CD4-positive, alpha-beta memory T cell (primary cell): ENCODE data around the gene HPS3. TPM values are rescaled to one million over a fixed set of nuclear protein-coding genes. Genes with fewer than 3 reads are reported as not detected.
"Not testable (repeated sequence)": the region's sequence is repeated elsewhere in the genome, so short reads cannot be mapped to it uniquely, and the experiment has no call there.

ENCODE experiments used
- CTCF ChIA-PET: fragments of 350-600 bp; sonication (Branson Sonifier 250); formaldehyde crosslinking; loops from one replicate; lab custom pipeline; 2021; ENCODE audit warnings: inconsistent platforms; ENCODE audit not compliant: partially characterized antibody; lab: Charles Lee
- POLR2A ChIA-PET: fragments of 350-600 bp; sonication (Branson Sonifier 250); formaldehyde crosslinking; loops from one replicate; lab custom pipeline; 2021; ENCODE audit not compliant: partially characterized antibody; lab: Charles Lee
- DNase-seq, 5 donors: peaks; one replicate each; pipeline versions ENCODE4 v3.0.0 to v3.0.0-alpha.2; 2020 to 2022; ENCODE audit warnings: mixed read lengths in 1 of 5
- H3K27ac ChIP-seq: one replicate; pipeline ENCODE4 v1.7.0; 2013; ENCODE audit warnings: low read depth, low read length
- H3K27me3 ChIP-seq: 2 replicates; pipeline ENCODE4 v1.7.0; 2013; ENCODE audit warnings: mild to moderate bottlenecking, low read length, moderate library complexity; ENCODE audit not compliant: insufficient read depth
- H3K36me3 ChIP-seq: 2 replicates; pipeline ENCODE4 v1.7.0; 2013; ENCODE audit warnings: mild to moderate bottlenecking, low read length, moderate library complexity; ENCODE audit not compliant: insufficient read depth
- H3K4me1 ChIP-seq: 2 replicates; pipeline ENCODE4 v1.7.0; 2013; ENCODE audit warnings: mild to moderate bottlenecking, low read length, moderate library complexity; ENCODE audit not compliant: insufficient read depth
- H3K4me3 ChIP-seq, 2 donors: one replicate each; pipeline ENCODE4 v1.7.0; 2013; ENCODE audit warnings: low read length in 2 of 2, mild to moderate bottlenecking in 1 of 2
- H3K9me3 ChIP-seq, 2 donors: one replicate each; pipeline ENCODE4 v1.7.0; 2013; ENCODE audit warnings: low read length in 2 of 2, control low read depth in 1 of 2; ENCODE audit not compliant: control insufficient read depth in 1 of 2
- H3K27ac Mint-ChIP-seq, 7 donors: one replicate each; pipeline ENCODE4 v1.8.0; 2020 to 2021; ENCODE audit warnings: mixed read lengths in 7 of 7, mild to moderate bottlenecking in 6 of 7, inconsistent platforms in 3 of 7, moderate library complexity in 3 of 7
- H3K27me3 Mint-ChIP-seq, 2 donors: one replicate each; pipeline ENCODE4 v1.8.0; 2020 to 2021; ENCODE audit warnings: mixed read lengths in 2 of 2
- H3K36me3 Mint-ChIP-seq, 2 donors: one replicate each; pipeline ENCODE4 v1.8.0; 2020 to 2021; ENCODE audit warnings: mixed read lengths in 2 of 2, inconsistent platforms in 1 of 2, mild to moderate bottlenecking in 1 of 2
- H3K4me1 Mint-ChIP-seq, 4 donors: one replicate each; pipeline ENCODE4 v1.8.0; 2020 to 2021; ENCODE audit warnings: mixed read lengths in 4 of 4, mild to moderate bottlenecking in 1 of 4
- H3K4me3 Mint-ChIP-seq, 8 donors: one replicate each; pipeline ENCODE4 v1.8.0; 2020 to 2021; ENCODE audit warnings: mixed read lengths in 8 of 8, mild to moderate bottlenecking in 7 of 8, moderate library complexity in 6 of 8, inconsistent platforms in 3 of 8
- H3K9me3 Mint-ChIP-seq, 8 donors: one replicate each; pipeline ENCODE4 v1.8.0; 2020 to 2021; ENCODE audit warnings: mixed read lengths in 8 of 8, mild to moderate bottlenecking in 5 of 8, inconsistent platforms in 3 of 8, moderate library complexity in 1 of 8
- intact Hi-C: fragments of 100-400 bp; cut with micrococcal nuclease; formaldehyde crosslinking; loops from one replicate; pipeline ENCODE4 v1.15.1; 2023
- polyA plus RNA-seq, 2 donors: library from polyadenylated mRNA; unstranded; fragments of 300-500 nt; fragmentation: Illumina TruSeq; gene quantifications; one replicate each; pipeline ENCODE4 v1.2.3, GENCODE V29; 2021
- total RNA-seq, 2 experiments: library from RNA; stranded (reverse); gene quantifications; one replicate each; pipeline ENCODE4 v1.2.3, GENCODE V29; 2021

HPS3 gene
- total and polyA plus RNA-seq, 4 experiments from 2014 or later, result 29.5 to 45.1 (median 32.7) TPM

DNA sequence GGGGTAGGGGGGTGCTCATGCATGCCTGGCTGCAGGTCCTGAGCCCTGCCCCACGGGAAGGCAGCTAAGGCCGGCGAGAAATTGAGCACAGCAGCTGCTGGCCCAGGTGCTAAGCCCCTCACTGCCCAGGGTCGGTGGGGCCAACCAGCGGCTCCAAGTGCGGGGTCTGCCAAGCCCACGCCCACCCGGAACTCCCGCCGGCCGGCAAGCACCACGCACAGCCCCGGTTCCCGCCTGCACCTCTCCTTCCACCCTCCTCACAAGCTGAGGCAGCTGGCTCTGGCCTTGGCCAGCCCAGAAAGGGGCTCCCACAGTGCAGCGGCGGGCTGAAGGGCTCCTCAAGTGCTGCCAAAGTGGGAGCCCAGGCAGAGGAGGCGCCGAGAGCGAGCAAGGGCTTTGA is 31.5 kb upstream of the HPS3 start:
- H3K4me3 ChIP-seq, H3K27ac ChIP-seq, H3K4me1 Mint-ChIP-seq, intact Hi-C loops, H3K4me1 ChIP-seq, H3K27ac Mint-ChIP-seq, H3K9me3 Mint-ChIP-seq, H3K9me3 ChIP-seq, H3K4me3 Mint-ChIP-seq, H3K27me3 ChIP-seq, DNase-seq, H3K27me3 Mint-ChIP-seq, H3K36me3 ChIP-seq, H3K36me3 Mint-ChIP-seq, POLR2A ChIA-PET, CTCF ChIA-PET: not testable (repeated sequence)

DNA sequence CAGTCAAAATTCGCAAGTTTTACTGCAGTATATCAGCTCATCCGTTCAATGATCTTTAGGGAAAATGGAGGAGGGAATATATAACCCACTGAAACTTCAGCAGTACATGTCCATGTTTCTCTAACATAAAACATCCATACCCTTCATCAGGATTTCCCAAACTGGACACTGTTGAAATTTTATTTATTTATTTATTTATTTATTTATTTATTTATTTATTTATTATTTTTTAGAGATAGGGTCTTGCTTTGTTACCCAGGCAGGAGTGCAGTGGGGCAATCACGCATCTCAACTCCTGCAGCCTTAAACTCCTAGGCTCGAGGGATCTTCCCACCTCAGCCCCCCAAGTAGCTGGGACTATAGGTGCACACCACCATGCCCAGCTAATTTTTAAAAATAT is 28.3 kb upstream of the HPS3 start:
- H3K27me3 Mint-ChIP-seq, result peaks cover 3 to 7% of the 10 kb centered on the region in 2 donors
- Histone ChIP-seq H3K27me3 (no peaks in the 10 kb centered on the region), H3K27ac (no peak overlapping the region), H3K36me3 (no peaks in the 10 kb centered on the region), H3K4me1 (no peaks in the 10 kb centered on the region), H3K9me3 (no peaks in the 10 kb centered on the region), H3K4me3 (no peak overlapping the region)
- ChIA-PET POLR2A (no interaction called here), CTCF (interaction anchor here (1.4 kb wide), 1 partner anchor 174 kb away, joined by 3 read pairs; no protein-coding TSS in a partner anchor)
- H3K4me3 Mint-ChIP-seq, result no peak overlapping the region
- no peaks in the 10 kb centered on the region for H3K4me1 Mint-ChIP-seq
- H3K36me3 Mint-ChIP-seq, result no peaks in the 10 kb centered on the region
- intact Hi-C loops, result no loop called here
- H3K9me3 Mint-ChIP-seq, result peaks cover 0 to 9% (median 2%) of the 10 kb centered on the region in 8 donors
- no peak for DNase-seq
- H3K27ac Mint-ChIP-seq, result no peak overlapping the region

DNA sequence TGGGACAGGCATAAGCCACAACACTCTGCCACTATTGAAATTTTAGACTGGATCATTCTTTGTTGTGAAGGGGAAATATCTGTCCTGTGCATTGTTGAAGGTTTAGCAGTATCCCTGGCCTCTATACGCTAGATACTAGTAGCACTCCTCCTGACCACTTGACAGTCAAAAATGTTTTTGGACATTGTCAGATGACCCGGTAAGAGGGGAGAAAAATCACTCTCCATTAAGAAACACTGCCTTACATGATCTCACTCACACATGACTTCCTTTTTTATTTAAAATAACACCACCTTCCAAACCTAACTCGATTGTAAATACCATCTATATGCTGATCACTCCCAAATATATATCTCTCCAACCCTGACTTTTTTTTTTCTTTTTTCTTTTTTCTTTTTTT is 27.8 kb upstream of the HPS3 start:
- CTCF ChIA-PET, result interaction anchor here (1.4 kb wide), 1 partner anchor 173 kb away, joined by 3 read pairs; no protein-coding TSS in a partner anchor
- no peaks in the 10 kb centered on the region for H3K36me3 Mint-ChIP-seq
- no peak overlapping the region for H3K4me3 Mint-ChIP-seq
- no peak for DNase-seq
- no peaks in the 10 kb centered on the region for H3K27me3 ChIP-seq
- intact Hi-C loops, result no loop called here
- no peaks in the 10 kb centered on the region for H3K9me3 ChIP-seq
- H3K27ac Mint-ChIP-seq, result no peak overlapping the region
- H3K4me1 ChIP-seq, result no peaks in the 10 kb centered on the region
- H3K27me3 Mint-ChIP-seq, result peaks cover 3 to 7% of the 10 kb centered on the region in 2 donors
- H3K4me1 Mint-ChIP-seq, result no peaks in the 10 kb centered on the region
- POLR2A ChIA-PET, result no interaction called here
- H3K4me3 ChIP-seq, result no peak overlapping the region
- H3K9me3 Mint-ChIP-seq, result peaks cover 0 to 14% (median 2%) of the 10 kb centered on the region in 8 donors
- no peak overlapping the region for H3K27ac ChIP-seq
- H3K36me3 ChIP-seq, result no peaks in the 10 kb centered on the region

DNA sequence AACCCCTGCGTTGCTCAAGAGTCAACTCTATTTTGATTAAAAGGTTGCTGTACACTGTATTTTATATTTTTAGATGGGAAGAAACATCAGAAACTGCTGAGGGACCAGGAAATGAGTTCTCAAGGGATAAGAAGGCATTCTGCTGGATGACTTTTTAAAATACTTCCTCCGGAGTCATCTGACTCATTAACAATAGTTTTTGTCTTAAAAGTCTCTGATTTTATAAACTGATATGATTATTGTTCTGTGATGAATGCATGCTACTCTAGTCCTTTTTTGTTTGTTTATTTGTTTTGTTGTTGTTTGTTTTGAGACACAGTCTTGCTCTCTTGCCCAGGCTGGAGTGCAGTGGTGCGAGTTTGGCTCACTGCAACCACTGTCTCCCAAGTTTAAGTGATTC is 25.0 kb upstream of the HPS3 start:
- H3K36me3 ChIP-seq, result no peaks in the 10 kb centered on the region
- no peaks in the 10 kb centered on the region for H3K36me3 Mint-ChIP-seq
- DNase-seq, result no peak
- H3K4me1 Mint-ChIP-seq, result no peaks in the 10 kb centered on the region
- no peak overlapping the region for H3K27ac Mint-ChIP-seq
- H3K27me3 ChIP-seq, result no peaks in the 10 kb centered on the region
- no peak overlapping the region for H3K4me3 ChIP-seq
- POLR2A ChIA-PET, result no interaction called here
- CTCF ChIA-PET, result no interaction called here
- no peaks in the 10 kb centered on the region for H3K4me1 ChIP-seq
- H3K27ac ChIP-seq, result no peak overlapping the region
- peaks cover 5% of the 10 kb centered on the region in 2 donors for H3K27me3 Mint-ChIP-seq
- H3K9me3 Mint-ChIP-seq, result peaks cover 0 to 15% (median 2%) of the 10 kb centered on the region in 8 donors
- no peak overlapping the region for H3K4me3 Mint-ChIP-seq
- H3K9me3 ChIP-seq, result no peaks in the 10 kb centered on the region
- intact Hi-C loops, result no loop called here

DNA sequence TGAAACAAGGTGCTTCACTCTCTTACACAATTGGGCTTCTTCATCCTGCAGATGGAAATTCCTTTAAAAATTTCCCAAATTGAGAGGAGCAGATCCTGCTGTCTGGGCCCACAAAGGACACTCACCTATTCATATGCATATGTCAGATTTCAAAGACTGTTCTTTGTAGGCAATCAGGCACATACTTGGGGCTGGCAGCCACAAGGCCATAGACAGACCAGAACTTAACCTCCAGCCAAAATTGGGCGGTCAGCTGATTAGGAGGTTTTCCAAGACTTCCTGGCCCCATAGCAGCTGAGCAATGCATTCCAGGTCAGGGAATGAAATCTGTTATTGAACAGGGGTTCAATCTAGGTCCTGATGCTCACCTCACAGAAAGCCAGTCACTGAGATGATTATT is 15.0 kb upstream of the HPS3 start:
- Mint-ChIP-seq H3K36me3 (no peaks in the 10 kb centered on the region), H3K9me3 (peaks cover 0 to 3% (median 0%) of the 10 kb centered on the region in 8 donors), H3K4me3 (no peak overlapping the region), H3K4me1 (no peaks in the 10 kb centered on the region), H3K27ac (no peak overlapping the region), H3K27me3 (no peaks in the 10 kb centered on the region)
- intact Hi-C loops, result no loop called here
- Histone ChIP-seq H3K4me1 (no peaks in the 10 kb centered on the region), H3K9me3 (no peaks in the 10 kb centered on the region), H3K36me3 (no peaks in the 10 kb centered on the region), H3K27me3 (no peaks in the 10 kb centered on the region), H3K27ac (no peak overlapping the region), H3K4me3 (no peak overlapping the region)
- DNase-seq, result no peak
- ChIA-PET POLR2A (no interaction called here), CTCF (no interaction called here)

DNA sequence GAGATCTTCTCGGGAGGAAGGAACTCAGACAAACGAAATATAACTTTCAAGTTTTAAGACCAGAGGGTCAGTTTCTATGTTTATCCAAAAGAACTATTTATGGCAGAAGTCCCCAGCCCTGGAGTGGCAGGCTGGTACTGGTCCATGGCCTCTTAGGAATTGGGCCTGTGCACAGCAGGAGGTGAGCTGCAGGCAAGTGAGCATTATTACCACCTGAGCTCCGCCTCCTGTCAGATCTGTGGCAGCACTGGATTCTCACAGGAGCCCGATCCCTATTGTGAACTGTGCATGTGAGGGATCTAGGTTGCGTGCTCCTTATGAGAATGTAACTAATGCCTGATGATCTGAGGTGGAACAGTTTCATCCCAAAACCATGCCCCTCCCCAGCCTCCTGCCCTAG is 14.3 kb upstream of the HPS3 start:
- no peak overlapping the region for H3K4me3 ChIP-seq
- H3K4me1 Mint-ChIP-seq, result no peaks in the 10 kb centered on the region
- H3K36me3 ChIP-seq, result no peaks in the 10 kb centered on the region
- peak overlapping the region in 1 of 7 donors; percentile 25 for H3K27ac Mint-ChIP-seq
- H3K9me3 ChIP-seq, result no peaks in the 10 kb centered on the region
- H3K27me3 Mint-ChIP-seq, result no peaks in the 10 kb centered on the region
- H3K4me3 Mint-ChIP-seq, result no peak overlapping the region
- H3K9me3 Mint-ChIP-seq, result peaks cover 0 to under 1% (median 0%) of the 10 kb centered on the region in 8 donors
- H3K27me3 ChIP-seq, result no peaks in the 10 kb centered on the region
- DNase-seq, result no peak
- H3K27ac ChIP-seq, result no peak overlapping the region
- ChIA-PET POLR2A (no interaction called here), CTCF (no interaction called here)
- intact Hi-C loops, result no loop called here
- H3K36me3 Mint-ChIP-seq, result no peaks in the 10 kb centered on the region
- H3K4me1 ChIP-seq, result no peaks in the 10 kb centered on the region

DNA sequence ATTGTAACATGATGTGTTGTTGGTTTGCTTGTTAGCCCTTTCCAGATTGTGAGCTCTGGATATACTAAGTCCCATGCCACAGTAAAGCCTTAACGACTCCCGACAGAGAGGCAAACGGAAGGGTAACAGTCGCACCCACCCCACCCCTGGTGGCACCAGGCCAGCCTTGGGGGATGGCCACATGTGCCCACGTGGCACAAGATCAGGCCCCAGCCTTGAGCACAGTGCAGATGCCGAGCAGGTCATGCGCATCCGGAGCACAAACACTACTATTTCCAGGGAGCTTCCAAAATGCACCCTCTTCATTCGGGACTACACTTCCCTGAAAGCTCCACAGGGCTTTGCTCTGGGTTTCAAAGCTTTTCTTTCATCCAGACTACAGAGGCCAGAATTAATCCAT is 10.7 kb upstream of the HPS3 start:
- H3K27ac Mint-ChIP-seq, result no peak overlapping the region
- CTCF ChIA-PET, result interaction anchor here (2.3 to 8.3 kb wide), 8 partner anchors 11 to 653 kb away, joined by 7 to 154 read pairs (median 30); partner anchors contain the start of gene HPS3
- Histone ChIP-seq H3K4me1 (no peaks in the 10 kb centered on the region), H3K36me3 (no peaks in the 10 kb centered on the region), H3K27ac (no peak overlapping the region), H3K4me3 (no peak overlapping the region), H3K9me3 (no peaks in the 10 kb centered on the region), H3K27me3 (no peaks in the 10 kb centered on the region)
- H3K36me3 Mint-ChIP-seq, result no peaks in the 10 kb centered on the region
- H3K9me3 Mint-ChIP-seq, result no peaks in the 10 kb centered on the region
- H3K4me1 Mint-ChIP-seq, result peaks cover 0 to 3% (median 2%) of the 10 kb centered on the region in 4 donors
- no peaks in the 10 kb centered on the region for H3K27me3 Mint-ChIP-seq
- POLR2A ChIA-PET, result no interaction called here
- no peak overlapping the region for H3K4me3 Mint-ChIP-seq
- intact Hi-C loops, result no loop called here
- no peak for DNase-seq
